HG02610 (cell line): Measurements from ENCODE around the gene SHC2.
A peak's percentile ranks its signal among the peaks of the same experiment; 100 is the strongest.

Source experiments
- ATAC-seq: cut with Tn5 transposase; IDR thresholded peaks from one replicate; pipeline ENCODE4 v1.9.1; 2021; ENCODE audit warnings: mild to moderate bottlenecking, moderate library complexity; ENCODE audit not compliant: unreplicated experiment

SHC2 gene, protein sequence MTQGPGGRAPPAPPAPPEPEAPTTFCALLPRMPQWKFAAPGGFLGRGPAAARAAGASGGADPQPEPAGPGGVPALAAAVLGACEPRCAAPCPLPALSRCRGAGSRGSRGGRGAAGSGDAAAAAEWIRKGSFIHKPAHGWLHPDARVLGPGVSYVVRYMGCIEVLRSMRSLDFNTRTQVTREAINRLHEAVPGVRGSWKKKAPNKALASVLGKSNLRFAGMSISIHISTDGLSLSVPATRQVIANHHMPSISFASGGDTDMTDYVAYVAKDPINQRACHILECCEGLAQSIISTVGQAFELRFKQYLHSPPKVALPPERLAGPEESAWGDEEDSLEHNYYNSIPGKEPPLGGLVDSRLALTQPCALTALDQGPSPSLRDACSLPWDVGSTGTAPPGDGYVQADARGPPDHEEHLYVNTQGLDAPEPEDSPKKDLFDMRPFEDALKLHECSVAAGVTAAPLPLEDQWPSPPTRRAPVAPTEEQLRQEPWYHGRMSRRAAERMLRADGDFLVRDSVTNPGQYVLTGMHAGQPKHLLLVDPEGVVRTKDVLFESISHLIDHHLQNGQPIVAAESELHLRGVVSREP

GRCh38 chr19:460877-461720 lies at the start of gene SHC2:
SHC2 (minus strand) TSS chr19:461033; CDS start chr19:460996, 37 bp downstream.
- no peak for ATAC-seq

DNA sequence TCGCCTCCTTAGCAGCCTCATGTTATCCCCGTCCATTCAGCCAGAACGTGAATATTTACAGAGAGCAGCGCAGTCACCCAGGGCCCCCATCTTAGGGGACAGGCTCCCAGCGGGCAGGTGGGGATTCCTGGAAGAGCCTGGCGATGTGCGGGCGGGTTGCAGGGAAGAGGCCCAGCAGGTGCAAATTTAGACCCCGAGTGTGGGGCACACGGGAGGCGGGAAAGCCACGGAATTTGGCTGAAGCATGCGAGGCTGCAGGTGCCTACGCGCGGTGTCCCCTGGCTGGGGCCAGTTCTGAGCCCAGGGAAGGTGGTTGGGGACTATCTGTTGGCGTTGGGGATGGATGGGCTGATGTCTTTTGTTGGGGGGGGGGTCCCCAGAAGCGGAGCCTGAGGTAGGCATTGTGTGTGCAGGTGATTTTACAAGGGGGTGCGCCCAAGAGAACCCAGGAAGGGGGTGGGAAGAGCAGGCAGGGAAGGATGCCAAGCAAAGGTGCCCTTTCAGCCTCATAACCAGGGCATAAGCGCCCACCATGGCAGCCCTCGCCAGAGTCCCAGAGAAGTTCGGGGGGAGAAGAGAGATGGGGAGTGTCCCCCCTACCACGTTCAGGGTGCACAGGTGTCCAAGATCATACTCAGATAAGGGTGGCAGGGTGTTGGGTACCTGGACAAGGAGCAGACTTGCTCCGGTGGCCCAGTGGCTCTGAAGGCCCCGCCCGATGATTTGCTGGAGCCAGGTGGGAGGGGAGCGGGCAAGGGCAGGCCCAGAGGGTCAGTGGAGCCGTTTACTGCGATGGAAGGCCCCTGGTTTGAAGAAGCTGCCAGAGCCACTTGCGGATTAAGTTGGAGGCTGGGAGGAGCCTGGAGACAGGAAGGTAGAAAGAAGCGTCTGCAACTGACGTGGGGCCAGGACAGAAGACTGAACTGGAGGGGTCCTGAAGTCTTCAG lies 47.6 kb upstream of the SHC2 start:
- ATAC-seq: no peak

GRCh38 chr19:507286-508203 lies 46.7 kb upstream of the SHC2 start, which contains the start of gene TPGS1:
TPGS1 (plus strand) TSS chr19:507497; CDS start chr19:507507, 10 bp downstream.
- ATAC-seq: peak; percentile 61

DNA sequence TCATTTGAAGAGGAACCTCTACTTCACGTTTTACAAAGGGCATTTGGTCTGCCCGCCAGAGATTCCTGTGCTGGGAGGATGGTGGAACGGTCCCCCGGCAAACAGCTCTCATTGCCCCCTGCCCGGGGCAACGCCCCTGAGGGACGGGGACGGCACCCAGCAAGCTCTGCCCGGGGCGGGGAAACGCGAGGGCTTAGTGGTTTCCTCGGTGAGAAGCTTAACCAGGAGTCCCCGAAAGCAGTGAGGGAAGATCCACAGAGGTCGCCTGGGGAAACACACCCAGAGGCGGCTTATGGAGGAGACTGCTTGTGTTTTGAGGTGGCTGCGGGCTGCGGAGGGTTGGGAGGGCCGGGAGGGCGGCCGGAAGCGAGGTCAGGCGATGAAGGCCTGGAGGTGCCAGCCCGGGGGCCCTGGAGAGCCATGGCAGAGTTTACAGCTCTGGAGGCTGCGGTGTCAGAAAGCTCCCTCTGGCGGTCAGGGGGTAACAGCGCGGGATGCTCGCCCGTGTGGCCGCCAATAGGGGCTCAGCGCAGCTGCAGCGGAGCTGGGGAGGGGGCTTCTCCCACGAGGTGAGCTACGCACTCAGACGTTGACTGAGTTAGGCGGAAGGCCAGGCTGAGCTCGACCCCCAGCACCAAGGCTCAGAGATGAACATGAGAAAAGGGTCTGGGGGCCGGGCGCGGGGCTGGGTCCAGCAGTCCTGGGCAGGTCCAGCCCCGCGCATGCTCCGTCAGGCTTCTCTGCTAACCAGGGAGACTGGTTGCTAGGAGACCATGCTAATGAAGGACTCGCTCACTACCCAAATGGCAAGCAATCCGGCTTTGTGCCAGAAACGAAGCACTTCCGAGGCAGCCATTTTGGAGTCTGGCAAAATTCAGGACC lies 45.8 kb upstream of the SHC2 start:
- peak; percentile 64 for ATAC-seq

- no peak for ATAC-seq
Measured at GRCh38 chr19:504616-505015, 43.8 kb upstream of the SHC2 start.

DNA sequence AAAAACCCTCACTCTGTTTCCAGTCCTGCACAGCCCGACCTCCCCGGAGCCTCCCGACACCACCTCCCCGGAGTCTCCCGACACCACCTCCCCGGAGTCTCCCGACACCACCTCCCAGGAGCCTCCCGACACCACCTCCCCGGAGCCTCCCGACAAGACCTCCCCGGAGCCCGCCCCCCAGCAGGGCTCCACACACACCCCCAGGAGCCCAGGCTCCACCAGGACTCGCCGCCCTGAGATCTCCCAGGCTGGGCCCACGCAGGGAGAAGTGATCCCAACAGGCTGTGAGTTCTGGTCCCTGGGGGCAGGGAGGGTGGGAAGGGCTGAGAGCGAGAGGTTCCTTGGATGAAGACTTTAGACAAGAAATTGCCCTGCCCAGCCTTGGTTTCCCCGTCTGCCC lies 40.8 kb upstream of the SHC2 start:
- ATAC-seq: no peak

- ATAC-seq: no peak
Measured at GRCh38 chr19:498977-499623, 38.3 kb upstream of the SHC2 start.

DNA sequence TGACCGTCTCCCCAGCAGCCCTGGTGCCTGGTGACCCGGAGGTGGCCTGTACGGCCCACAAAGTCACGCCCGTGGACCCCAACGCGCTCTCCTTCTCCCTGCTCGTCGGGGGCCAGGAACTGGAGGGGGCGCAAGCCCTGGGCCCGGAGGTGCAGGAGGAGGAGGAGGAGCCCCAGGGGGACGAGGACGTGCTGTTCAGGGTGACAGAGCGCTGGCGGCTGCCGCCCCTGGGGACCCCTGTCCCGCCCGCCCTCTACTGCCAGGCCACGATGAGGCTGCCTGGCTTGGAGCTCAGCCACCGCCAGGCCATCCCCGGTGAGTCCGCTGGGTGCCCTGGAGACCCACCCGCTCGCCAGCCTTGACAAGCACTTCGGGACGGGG lies 37.7 kb upstream of the SHC2 start:
- no peak for ATAC-seq

DNA sequence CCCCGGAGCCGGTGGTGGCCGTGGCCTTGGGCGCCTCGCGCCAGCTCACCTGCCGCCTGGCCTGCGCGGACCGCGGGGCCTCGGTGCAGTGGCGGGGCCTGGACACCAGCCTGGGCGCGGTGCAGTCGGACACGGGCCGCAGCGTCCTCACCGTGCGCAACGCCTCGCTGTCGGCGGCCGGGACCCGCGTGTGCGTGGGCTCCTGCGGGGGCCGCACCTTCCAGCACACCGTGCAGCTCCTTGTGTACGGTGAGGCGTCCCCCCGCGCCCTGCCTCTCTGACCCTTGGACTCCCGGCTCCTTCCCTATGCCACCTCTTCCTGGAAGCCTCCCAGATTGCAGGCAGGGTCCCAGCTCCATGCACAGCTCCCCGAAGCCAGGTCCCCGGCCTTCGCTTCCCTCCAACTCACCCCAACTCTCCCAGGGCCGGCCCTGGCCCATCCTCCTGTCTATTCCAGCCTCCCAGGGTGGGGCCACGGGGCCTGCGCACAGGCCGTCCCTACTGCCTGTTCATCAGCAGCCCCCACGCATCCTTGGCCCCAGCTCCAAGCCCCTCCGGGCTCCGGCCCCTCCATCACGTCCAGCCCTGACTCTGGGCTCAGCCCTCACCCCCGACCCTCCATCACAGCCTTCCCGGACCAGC lies 37.2 kb upstream of the SHC2 start:
- no peak for ATAC-seq

- ATAC-seq: no peak
Measured at GRCh38 chr19:497491-497868, 36.6 kb upstream of the SHC2 start.

DNA sequence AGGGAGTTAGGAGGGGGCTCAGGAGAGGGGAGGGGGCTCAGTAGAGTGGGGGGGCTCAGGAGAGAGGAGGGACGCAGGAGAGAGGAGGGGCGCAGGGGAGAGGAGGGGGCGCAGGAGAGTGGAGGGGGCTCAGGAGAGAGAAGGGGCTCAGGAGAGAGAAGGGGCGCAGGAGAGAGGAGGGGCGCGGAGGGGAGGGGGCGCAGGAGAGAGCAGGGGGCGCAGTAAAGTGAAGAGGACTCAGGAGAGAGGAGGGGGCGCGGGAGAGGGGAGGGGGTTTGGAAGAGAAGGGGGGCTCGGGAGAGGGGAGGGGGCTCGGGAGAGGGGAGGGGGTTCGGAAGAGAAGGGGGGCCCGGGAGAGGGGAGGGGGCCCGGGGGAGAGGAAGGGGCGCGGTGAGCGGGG lies 36.2 kb upstream of the SHC2 start:
- no peak for ATAC-seq

DNA sequence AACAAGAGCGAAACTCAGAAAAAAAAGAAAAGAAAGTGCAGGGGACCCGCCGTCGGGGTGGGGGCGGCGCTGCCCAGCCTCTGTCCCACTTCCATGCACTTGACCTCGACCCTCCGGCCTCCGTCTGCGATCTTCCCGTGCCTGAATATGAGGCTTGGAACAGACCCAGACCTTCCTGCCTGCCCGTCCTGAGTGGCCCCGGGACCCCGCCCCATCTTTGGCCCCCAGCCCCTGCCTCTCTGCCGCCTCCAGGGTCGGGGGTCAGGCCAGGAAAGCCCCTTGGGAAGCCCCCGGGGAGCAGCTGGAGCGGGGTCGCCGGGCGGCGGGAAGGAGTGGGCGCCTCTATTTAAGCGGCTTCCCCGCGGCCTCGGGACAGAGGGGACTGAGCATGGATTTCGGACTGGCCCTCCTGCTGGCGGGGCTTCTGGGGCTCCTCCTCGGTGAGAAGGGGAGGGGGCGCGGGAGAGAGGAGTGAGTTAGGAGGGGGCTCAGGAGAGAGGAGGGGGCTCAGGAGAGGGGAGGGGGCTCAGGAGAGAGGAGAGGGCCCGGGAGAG lies 35.4 kb upstream of the SHC2 start, which contains the start of gene MADCAM1:
TSS of gene MADCAM1 (plus strand) at position 375 of the 554 bp plus-strand sequence. CDS start at position 389, 14 bp downstream.
- ATAC-seq: no peak

DNA sequence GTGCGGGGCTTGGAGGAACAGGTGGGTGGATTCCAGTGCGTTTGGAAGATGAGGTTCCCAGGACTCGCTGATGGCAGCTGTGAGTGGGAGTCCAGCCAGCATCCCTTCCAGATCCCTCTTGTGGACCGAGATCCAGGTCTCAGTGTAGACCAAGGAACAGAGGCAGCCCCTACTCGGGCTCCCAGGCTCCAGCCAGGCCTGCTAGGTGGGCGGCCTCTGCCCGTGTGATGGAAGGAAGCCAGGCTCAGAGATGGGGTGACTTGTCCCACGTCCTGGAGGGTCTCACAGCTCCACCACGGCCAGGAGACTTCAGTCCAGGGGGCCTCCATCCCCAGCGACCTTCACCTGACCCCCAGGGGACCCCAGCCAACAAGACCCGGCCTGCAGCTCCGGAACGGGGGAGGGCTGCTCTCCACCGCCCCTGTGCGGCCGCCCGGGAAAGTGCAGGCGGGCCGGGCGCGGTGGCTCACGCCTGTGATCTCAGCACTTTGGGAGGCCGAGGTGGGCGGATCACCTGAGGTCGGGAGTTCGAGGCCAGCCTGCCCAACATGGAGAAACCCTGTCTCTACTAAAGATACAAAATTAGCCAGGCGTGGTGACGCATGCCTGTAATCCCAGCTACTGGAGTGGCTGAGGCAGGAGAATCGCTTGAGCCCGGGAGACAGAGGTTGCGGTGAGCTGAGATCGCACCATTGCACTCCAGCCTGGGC lies 34.7 kb upstream of the SHC2 start:
- no peak for ATAC-seq

- no peak for ATAC-seq
Measured at GRCh38 chr19:495081-495401, 34.2 kb upstream of the SHC2 start.

GRCh38 chr19:494171-495080 lies 33.6 kb upstream of the SHC2 start:
- ATAC-seq: no peak
